ENCODE results near the gene SUFU. TPM values are rescaled to one million over a fixed set of nuclear protein-coding genes. Genes with fewer than 3 reads are reported as not detected.

Gene SUFU
- total and polyA plus RNA-seq, 2 of the 4 experiments (the other 2 are of a cell fraction): 2.2 to 11.0 TPM

DNA sequence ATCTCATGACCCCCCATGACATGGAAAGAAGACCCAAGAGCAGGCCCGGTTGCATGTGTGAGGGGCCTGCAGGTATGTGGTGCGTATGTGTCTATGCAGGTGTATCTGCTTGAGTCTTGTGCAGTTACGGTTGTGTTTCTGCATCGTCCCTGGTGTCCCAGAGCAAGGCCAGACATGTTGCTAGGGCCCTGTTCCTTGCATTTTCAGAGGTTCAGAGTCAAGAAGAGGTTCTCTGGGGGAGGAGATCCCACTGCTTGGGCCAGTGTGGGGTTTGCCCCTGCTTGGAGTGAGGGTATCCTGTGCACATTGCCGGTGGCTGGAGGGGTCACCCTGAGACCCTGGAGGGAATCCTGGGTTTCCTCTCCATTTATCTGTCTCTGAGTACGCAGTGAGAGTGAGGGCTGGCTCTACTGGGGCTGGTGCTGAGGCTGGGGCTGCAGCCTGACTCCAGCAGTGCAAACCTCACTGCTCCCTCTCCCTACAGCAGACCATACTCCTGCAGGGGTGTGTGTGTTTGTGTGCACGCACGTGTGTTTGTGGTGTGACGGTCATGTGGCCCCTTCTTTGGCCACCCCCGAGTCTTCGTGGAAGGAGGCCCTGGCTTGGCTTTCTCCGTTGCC, 144.6 kb downstream of the SUFU start:
- Histone ChIP-seq H2BK20ac (ENCODE audit: low read depth, low read length) (no peak overlapping the region), H3K4me1 (ENCODE audit: control insufficient read depth, insufficient read depth, low read length) (peaks cover 40% of the 10 kb centered on the region), H2AK9ac (replicated peaks; ENCODE audit: low read depth, low read length, poor library complexity) (peak overlapping the region; percentile 89), H4K20me1 (ENCODE audit: insufficient read depth, low read length) (peaks cover 90% of the 10 kb centered on the region), H3K27me3 (ENCODE audit: control insufficient read depth, insufficient read depth, low read length) (no peaks in the 10 kb centered on the region), H2BK15ac (ENCODE audit: low read depth, low read length) (no peak overlapping the region), H3K27ac (ENCODE audit: insufficient read depth, low read length) (peak overlapping the region; percentile 3; the same call in 1 of the 2 replicates), H4K8ac (ENCODE audit: low read depth in 2 of 2, low read length in 2 of 2) (no peak overlapping the region), H2BK120ac (ENCODE audit: low read depth, low read length) (peak overlapping the region; percentile 3; the same call in 1 of the 2 replicates), H2BK5ac (ENCODE audit: low read depth, low read length, poor library complexity, severe bottlenecking) (no peak overlapping the region), H2AK5ac (ENCODE audit: low read depth, low read length) (peak overlapping the region; percentile 44; the same call in 1 of the 2 replicates), H3K9me1 (ENCODE audit: insufficient read depth, low read length) (peaks cover 43% of the 10 kb centered on the region), H3K36me3 (ENCODE audit: control insufficient read depth, insufficient read depth, low read length) (peaks cover 32% of the 10 kb centered on the region), H3K18ac (ENCODE audit: low read depth, low read length) (no peak overlapping the region), H3K79me1 (ENCODE audit: low read depth in 1 of 2, low read length in 2 of 2) (peaks cover 1 to 75% of the 10 kb centered on the region in 2 experiments; a peak in 3 of 4 replicates), H3K23ac (ENCODE audit: low read depth, low read length) (peak overlapping the region; percentile 83; the same call in 1 of the 2 replicates), H4K91ac (ENCODE audit: insufficient read depth, low read depth, low read length) (no peak overlapping the region), H3K4me3 (ENCODE audit: insufficient read depth, low read depth, low read length) (peak overlapping the region; percentile 15; the same call in 1 of the 2 replicates), H4K5ac (ENCODE audit: low read depth, low read length) (no peak overlapping the region), H3K4me2 (ENCODE audit: low read depth, low read length) (peak overlapping the region; percentile 81), H3K14ac (replicated peaks; ENCODE audit: low read depth, low read length) (peak overlapping the region; percentile 61), H3K9me3 (ENCODE audit: control insufficient read depth, insufficient read depth, low read length) (no peaks in the 10 kb centered on the region), H3K4ac (ENCODE audit: low read depth, low read length) (peak overlapping the region; percentile 65; the same call in 1 of the 2 replicates), H3K9ac (ENCODE audit: low read depth, low read length) (peak overlapping the region; percentile 40), H2AFZ (replicated peaks; ENCODE audit: low read length, poor library complexity) (no peak overlapping the region), H3K56ac (ENCODE audit: extremely low read depth, insufficient read depth, low read length) (no peak overlapping the region)
- no TSS peak for BruUV-seq (replicated peaks)
- in situ Hi-C loops (cut with MboI; ENCODE audit: low sequenced_read_pairs) (no loop called here), intact Hi-C loops (cut with micrococcal nuclease) (loop anchor here (10.0 kb wide), 1 partner anchor 254 kb away; the partner anchor contains the start of gene NFKB2), dilution Hi-C loops (cut with HindIII; ENCODE audit: low sequenced_read_pairs, unreplicated experiment) (no loop called here)
- CTCF ChIA-PET: no interaction called here
- ATAC-seq (ENCODE audit: low read depth) (no peak), DNase-seq (no peak)
- 75% methylated on average over 4 of the region's 12 CpGs; no CpG with 5 or more reads in 1 of the 2 experiments for WGBS, 2 experiments (ENCODE audit: extremely low coverage in 2 of 2, insufficient read length in 1 of 2)
- POLR2A ChIA-PET (ENCODE audit: unreplicated experiment): no interaction called here
- TF ChIP-seq RFX5 (IDR thresholded peaks at IDR 0.05; ENCODE audit: low read depth, low read length) (no peak), FOS (IDR thresholded peaks at IDR 0.05; ENCODE audit: low read depth, low read length) (no peak), SMC3 (IDR thresholded peaks at IDR 0.05; ENCODE audit: low read depth, low read length) (no peak)
- TF ChIP-seq, protein P1, sequence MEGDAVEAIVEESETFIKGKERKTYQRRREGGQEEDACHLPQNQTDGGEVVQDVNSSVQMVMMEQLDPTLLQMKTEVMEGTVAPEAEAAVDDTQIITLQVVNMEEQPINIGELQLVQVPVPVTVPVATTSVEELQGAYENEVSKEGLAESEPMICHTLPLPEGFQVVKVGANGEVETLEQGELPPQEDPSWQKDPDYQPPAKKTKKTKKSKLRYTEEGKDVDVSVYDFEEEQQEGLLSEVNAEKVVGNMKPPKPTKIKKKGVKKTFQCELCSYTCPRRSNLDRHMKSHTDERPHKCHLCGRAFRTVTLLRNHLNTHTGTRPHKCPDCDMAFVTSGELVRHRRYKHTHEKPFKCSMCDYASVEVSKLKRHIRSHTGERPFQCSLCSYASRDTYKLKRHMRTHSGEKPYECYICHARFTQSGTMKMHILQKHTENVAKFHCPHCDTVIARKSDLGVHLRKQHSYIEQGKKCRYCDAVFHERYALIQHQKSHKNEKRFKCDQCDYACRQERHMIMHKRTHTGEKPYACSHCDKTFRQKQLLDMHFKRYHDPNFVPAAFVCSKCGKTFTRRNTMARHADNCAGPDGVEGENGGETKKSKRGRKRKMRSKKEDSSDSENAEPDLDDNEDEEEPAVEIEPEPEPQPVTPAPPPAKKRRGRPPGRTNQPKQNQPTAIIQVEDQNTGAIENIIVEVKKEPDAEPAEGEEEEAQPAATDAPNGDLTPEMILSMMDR (conservative IDR thresholded peaks at IDR 0.05; ENCODE audit: low read depth, low read length): no peak

All from IMR-90 (cell line).